Heart left ventricle (tissue), 16 donors: ENCODE results near the gene ATRNL1. TPM values are rescaled to one million over a fixed set of nuclear protein-coding genes. Genes with fewer than 3 reads are reported as not detected.

ENCODE experiments used
- ATAC-seq, 4 donors: fragments of 200-7000 bp; cut with Tn5 transposase; one replicate each; pipeline ENCODE4 v1.9.1; 2020 to 2022; ENCODE audit warnings: moderate library complexity in 4 of 4, mild to moderate bottlenecking in 3 of 4, moderate number of reproducible peaks in 1 of 4
- DNase-seq, 5 donors: peaks; one replicate each; pipeline ENCODE4 v3.0.0-alpha.2; 2020
- H3K27ac ChIP-seq, 12 donors: fragments of 200-600 bp; sonication (generic) in 4 of 12; one replicate each; pipeline versions ENCODE4 v1.5.0 to v1.8.0; 2016 to 2022; ENCODE audit warnings: mild to moderate bottlenecking in 2 of 12
- H3K27me3 ChIP-seq, 9 donors: fragments of 200-600 bp; sonication (generic) in 2 of 9; one replicate each; pipeline versions ENCODE4 v1.5.1 to v1.8.0; 2016 to 2022; ENCODE audit warnings: mild to moderate bottlenecking in 3 of 9
- H3K36me3 ChIP-seq, 9 donors: fragments of 200-600 bp; sonication (generic) in 2 of 9; one replicate each; pipeline versions ENCODE4 v1.5.0 to v1.8.0; 2018 to 2022; ENCODE audit warnings: mild to moderate bottlenecking in 2 of 9
- H3K4me1 ChIP-seq, 12 donors: fragments of 200-600 bp; sonication (generic) in 4 of 12; one replicate each; pipeline versions ENCODE4 v1.5.0 to v1.8.0; 2016 to 2022; ENCODE audit warnings: mild to moderate bottlenecking in 3 of 12
- H3K4me3 ChIP-seq, 12 donors: fragments of 200-600 bp; sonication (generic) in 4 of 12; one replicate each; pipeline versions ENCODE4 v1.5.0 to v1.8.0; 2017 to 2022; ENCODE audit warnings: mild to moderate bottlenecking in 9 of 12, moderate library complexity in 4 of 12
- H3K9me3 ChIP-seq, 12 donors: fragments of 200-600 bp; sonication (generic) in 4 of 12; one replicate each; pipeline versions ENCODE4 v1.5.0 to v1.8.0; 2016 to 2022; ENCODE audit warnings: mild to moderate bottlenecking in 1 of 12
- CTCF ChIP-seq, 12 donors: fragments of 200-600 bp; sonication (generic) in 4 of 12; IDR thresholded peaks; one replicate each; pipeline versions ENCODE4 v1.5.0 to v1.8.0; 2018 to 2022; ENCODE audit warnings: antibody characterized with exemption in 12 of 12, mild to moderate bottlenecking in 5 of 12
- POLR2A ChIP-seq, 2 donors: fragments of 450-650 bp; IDR thresholded peaks; one replicate each; pipeline ENCODE4 v1.6.1; 2017; ENCODE audit warnings: antibody characterized with exemption in 2 of 2, mild to moderate bottlenecking in 2 of 2, moderate library complexity in 2 of 2
- WGBS, 4 donors: extraction: QIAGEN DNeasy Blood & Tissue Kit in 2 of 4; methylation state at CpG; one replicate each; pipeline versions ENCODE4 v1.1.5 to v1.1.7; 2013 to 2018; 5-methylcytosine and 5-hydroxymethylcytosine counted together
- intact Hi-C, 10 donors: fragments of 100-400 bp; cut with DNase I; formaldehyde crosslinking; loops; one replicate each; pipeline versions ENCODE4 v1.11.1 to v1.14.2; 2022
- polyA plus RNA-seq, 2 donors: library from polyadenylated mRNA; stranded (reverse); fragments of 200-250 nt; gene quantifications; one replicate each; pipeline ENCODE4 v1.2.3, GENCODE V29; 2013
- total RNA-seq, 9 donors: library from RNA; depleted of rRNA in 2 of 9; stranded (reverse); fragments of >200 nt in 2 of 9; fragmentation: NEBNext Ultra II Directional in 3 of 9; extraction: Animal tissue kit (Norgen Biotek cat#: 25700) in 3 of 9; gene quantifications; one replicate each; pipeline versions ENCODE4 v1.1.0 to v1.2.4, GENCODE V29; 2016 to 2023
- donor health status: ischemic (EF 13 %, LVEDD 7.1; RV severe dilation, severe dysfunction).
- donor health status: healthy with polysubstance abuse.
- donor health status: DM: no; HTN: yes; CAD: no.
- donor health status: DM: no; HTN: no; CAD: no.
- donor health status: ischemic (EF 25% LVEDD 6.9; RV normal size, moderate dysfunction).
- donor health status: ischemic (EF 25% LVEDD 5.7; RV mildly dilated, moderate dysfunction).
- donor health status: healthy.
- donor health status: DM: yes; HTN: yes; CAD: no.
- donor health status: ischemic (EF 35%, LVEDD 5.7; RV mildly dilated, moderate dysfunction).
- donor health status: nonischemic (EF 11% LVEDD 7.7; RV severe dilation, severe dysfunction).
- donor health status: DM: yes; HTN: yes; CAD: no.
- donor health status: PGD.
- donor health status: ischemic (EF 29% LVEDD 5.4; RV normal size, mild dysfunction).
- donor health status: nonischemic (EF 23%, LVEDD 6.1; RV moderate dilation, normal function).

Gene ATRNL1
- total and polyA plus RNA-seq, 11 donors: 0.13 to 28.5 (median 3.0) TPM

- ATAC-seq (no peak), DNase-seq (no peak)
- no peak for TF ChIP-seq CTCF (IDR thresholded peaks at IDR 0.05)
- no peak for TF ChIP-seq POLR2A (IDR thresholded peaks at IDR 0.05)
- Histone ChIP-seq H3K4me1 (no peaks in the 10 kb centered on the region), H3K36me3 (no peaks in the 10 kb centered on the region), H3K27ac (no peak overlapping the region), H3K4me3 (no peak overlapping the region), H3K9me3 (no peaks in the 10 kb centered on the region), H3K27me3 (no peaks in the 10 kb centered on the region)
- 36 to 49% (median 41%) methylated on average over 2 of the region's 2 CpGs for WGBS, 4 donors
- intact Hi-C loops: no loop called here
These were observed 681.6 kb downstream of the ATRNL1 start for GRCh38 chr10:115774721-115775120.

GRCh38 chr10:115777646-115778045, 684.5 kb downstream of the ATRNL1 start:
- no peaks in the 10 kb centered on the region for H3K36me3 ChIP-seq
- H3K4me1 ChIP-seq: no peaks in the 10 kb centered on the region
- DNase-seq (no peak), ATAC-seq (no peak)
- H3K9me3 ChIP-seq: no peaks in the 10 kb centered on the region
- WGBS, 4 donors: 87 to 91% (median 88%) methylated on average over 2 of the region's 2 CpGs
- no peak overlapping the region for H3K4me3 ChIP-seq
- H3K27me3 ChIP-seq: no peaks in the 10 kb centered on the region
- H3K27ac ChIP-seq: no peak overlapping the region
- intact Hi-C loops: no loop called here
- TF ChIP-seq CTCF (IDR thresholded peaks at IDR 0.05) (no peak), POLR2A (IDR thresholded peaks at IDR 0.05) (no peak)

- DNase-seq (no peak), ATAC-seq (no peak)
- intact Hi-C loops: loop anchor here in 3 of 10 donors (10.0 kb wide), 3 partner anchors 495 to 595 kb away; no protein-coding TSS in a partner anchor
- peaks cover 0 to 9% (median 0%) of the 10 kb centered on the region in 12 donors for H3K9me3 ChIP-seq
- H3K27ac ChIP-seq: no peak overlapping the region
- H3K27me3 ChIP-seq: peaks cover 0 to 3% (median 0%) of the 10 kb centered on the region in 9 donors
- H3K4me1 ChIP-seq: no peaks in the 10 kb centered on the region
- TF ChIP-seq CTCF (IDR thresholded peaks at IDR 0.05): no peak
- TF ChIP-seq POLR2A (IDR thresholded peaks at IDR 0.05): no peak
- H3K4me3 ChIP-seq: no peak overlapping the region
- no peaks in the 10 kb centered on the region for H3K36me3 ChIP-seq
- 61 to 74% (median 67%) methylated on average over 3 of the region's 3 CpGs for WGBS, 4 donors
These were observed 697.1 kb downstream of the ATRNL1 start for GRCh38 chr10:115790220-115790619.

GRCh38 chr10:115795964-115796363, 702.8 kb downstream of the ATRNL1 start:
- no peak overlapping the region for H3K4me3 ChIP-seq
- no peak for ATAC-seq
- intact Hi-C loops: loop anchor here in 5 of 10 donors (5.0 to 10.0 kb wide), 6 partner anchors 486 to 591 kb away; no protein-coding TSS in a partner anchor
- no peak overlapping the region for H3K27ac ChIP-seq
- TF ChIP-seq CTCF (IDR thresholded peaks at IDR 0.05): no peak
- no peaks in the 10 kb centered on the region for H3K4me1 ChIP-seq
- no peaks in the 10 kb centered on the region for H3K36me3 ChIP-seq
- WGBS, 4 donors: 88 to 93% (median 89%) methylated on average over 4 of the region's 4 CpGs
- H3K27me3 ChIP-seq: peaks cover 0 to 2% (median 0%) of the 10 kb centered on the region in 9 donors
- H3K9me3 ChIP-seq: peaks cover 0 to 12% (median 0%) of the 10 kb centered on the region in 12 donors
- DNase-seq: no peak
